Fibroblast of skin of right biceps (primary cell): Measurements from ENCODE around the gene SMAD5.

Experiments
- DNase-seq: peaks from one replicate; pipeline ENCODE4 v3.0.0-alpha.2; 2013

Gene SMAD5

DNA sequence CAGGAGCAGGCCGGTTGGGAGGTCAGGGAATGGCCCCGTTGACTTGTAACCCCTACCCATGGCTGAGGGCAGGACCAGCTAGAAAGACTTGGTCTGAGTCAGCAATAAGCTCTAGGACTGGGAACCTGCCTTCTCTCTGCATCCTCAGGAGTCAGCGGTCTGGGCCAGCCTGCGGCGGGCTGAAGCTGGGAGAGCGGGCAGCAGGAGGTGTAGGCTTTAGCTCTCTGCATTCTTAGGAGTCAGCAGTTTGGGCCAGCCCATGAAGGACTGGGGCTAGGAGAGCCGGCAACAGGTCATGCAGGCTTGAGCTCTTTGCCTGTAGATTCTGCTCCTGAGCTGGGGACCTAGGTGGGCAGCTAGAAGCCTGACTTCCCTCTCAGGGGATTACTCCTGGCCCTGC lies 66.8 kb downstream of the SMAD5 start:
- DNase-seq: no peak

DNA sequence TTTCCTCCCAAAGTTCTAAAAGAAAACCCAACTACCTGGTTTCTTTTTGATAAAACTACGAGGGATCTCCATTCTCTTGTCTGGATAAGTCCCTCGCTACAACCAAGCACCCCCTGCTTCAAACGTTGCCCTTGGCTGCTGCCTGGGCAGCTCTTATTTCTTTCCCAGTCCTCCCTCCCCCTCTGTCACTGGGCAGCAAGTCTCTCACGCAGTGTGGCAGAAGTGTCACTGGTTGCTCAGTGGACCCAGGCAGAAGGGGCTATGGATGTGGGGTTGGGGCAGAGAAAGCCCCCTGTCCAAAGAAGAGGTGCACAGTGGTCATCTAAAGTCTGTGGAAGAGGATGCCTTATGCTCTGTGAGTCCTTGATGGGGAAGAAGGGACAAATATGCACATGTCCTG lies 67.5 kb downstream of the SMAD5 start:
- DNase-seq: no peak

GRCh38 chr5:136200761-136201160 lies 68.1 kb downstream of the SMAD5 start:
- DNase-seq: no peak

DNA sequence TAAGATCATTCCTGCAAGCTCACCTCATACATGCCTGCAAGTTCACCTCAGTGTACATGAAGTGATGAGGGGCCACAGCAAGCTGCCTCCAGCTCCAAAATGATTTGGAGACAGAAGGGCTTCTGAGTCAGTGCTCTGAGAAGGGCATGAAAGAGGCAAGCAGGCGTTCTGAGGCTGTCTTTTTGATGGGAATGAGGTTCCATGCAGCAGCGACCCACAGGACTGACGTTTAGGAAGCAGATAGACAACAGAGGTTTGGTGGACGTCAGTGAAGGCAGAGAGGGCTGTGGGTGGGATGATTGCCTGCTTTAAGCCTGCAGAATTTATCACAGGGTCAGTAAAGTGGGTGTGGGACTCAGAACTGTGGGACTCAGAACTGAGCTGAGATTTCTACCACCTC lies 69.2 kb downstream of the SMAD5 start:
- no peak for DNase-seq

DNA sequence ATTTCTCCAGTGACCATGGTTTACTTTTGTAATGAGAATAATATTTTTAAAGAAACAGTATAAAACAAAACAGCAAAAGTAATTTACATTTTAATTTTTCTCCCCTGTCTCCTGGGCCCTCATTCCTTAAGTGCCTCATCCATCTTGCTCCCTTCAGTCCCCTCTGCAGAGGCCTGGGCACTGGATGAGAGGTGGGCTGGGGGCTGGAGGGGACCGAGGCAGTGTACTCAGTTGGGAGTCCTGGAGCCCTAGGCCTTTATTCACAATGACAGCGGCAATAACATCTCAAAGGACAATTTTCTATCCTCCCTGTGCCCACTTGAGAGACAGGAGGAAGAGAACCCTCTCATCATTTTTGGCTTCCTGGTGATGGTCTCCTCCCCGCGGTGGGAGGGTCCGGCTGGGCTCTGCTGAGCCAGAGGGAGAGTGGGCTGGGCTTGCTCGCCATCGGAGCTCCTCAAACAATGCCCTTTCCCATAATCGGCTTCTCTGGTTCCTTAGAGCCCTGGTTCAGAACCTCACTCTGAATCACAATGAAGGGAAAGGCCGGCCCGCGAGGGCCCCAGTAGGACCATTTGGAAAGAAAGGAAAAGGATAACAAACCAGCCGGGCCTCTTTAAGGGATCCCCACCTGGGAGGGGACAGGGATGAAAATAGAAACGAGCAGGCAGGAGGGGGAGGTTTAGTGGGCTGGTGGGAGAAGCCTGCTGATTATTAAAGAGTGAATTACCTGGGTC lies 70.0 kb downstream of the SMAD5 start:
- DNase-seq: no peak

GRCh38 chr5:136203303-136203922 lies 70.8 kb downstream of the SMAD5 start:
- DNase-seq: no peak

DNA sequence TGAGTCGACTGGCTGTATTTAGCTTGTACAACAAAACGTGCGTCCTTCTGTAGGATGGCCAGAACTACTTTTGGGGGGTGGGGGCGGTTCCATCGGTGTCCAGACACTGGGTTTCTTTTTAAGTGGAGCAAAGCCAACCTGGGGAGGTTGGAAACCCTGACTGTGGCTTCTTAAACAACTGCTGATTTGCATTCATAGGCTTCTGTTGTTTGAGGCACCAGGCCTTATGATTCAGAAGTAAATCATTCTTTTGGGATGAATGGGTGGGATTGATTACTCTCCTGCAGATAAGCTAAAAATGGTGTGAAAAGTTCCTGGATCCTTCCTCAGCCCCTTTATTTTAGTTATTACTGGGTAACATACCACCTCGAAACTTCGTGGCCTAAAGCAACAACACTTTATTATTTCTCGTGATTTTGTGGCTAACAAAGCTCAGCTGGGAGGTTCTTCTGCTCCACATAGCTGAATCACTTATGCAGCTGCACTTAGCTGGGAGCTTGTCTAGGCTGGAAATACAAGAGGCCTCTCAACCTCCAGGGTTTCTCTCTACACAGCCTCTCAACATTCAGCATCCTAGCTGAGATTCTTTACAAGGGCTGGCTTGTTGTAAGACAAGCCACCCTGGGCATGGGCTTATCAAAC lies 72.5 kb downstream of the SMAD5 start:
- DNase-seq: peak; percentile 10

GRCh38 chr5:136205941-136206340 lies 73.3 kb downstream of the SMAD5 start:
- DNase-seq: no peak

DNA sequence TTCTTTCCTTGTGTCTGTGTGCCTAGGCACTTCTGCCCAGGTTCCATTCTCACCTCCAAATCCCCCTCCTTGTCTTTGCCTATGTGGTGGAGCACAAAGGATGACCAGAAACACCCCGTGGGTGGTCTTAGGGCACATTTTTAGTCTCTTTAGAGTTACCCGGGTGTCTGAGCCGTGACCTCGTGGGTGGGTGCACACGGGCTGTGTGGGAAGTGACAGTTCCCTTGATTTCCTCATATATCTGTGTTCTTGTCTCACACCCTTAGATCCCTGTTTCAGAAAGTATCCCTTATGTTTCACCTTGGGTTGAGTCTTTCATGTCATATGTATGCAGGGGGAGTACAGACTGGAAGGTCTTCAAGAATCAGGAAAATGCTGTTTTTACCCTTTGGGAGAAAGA lies 73.7 kb downstream of the SMAD5 start:
- no peak for DNase-seq

DNA sequence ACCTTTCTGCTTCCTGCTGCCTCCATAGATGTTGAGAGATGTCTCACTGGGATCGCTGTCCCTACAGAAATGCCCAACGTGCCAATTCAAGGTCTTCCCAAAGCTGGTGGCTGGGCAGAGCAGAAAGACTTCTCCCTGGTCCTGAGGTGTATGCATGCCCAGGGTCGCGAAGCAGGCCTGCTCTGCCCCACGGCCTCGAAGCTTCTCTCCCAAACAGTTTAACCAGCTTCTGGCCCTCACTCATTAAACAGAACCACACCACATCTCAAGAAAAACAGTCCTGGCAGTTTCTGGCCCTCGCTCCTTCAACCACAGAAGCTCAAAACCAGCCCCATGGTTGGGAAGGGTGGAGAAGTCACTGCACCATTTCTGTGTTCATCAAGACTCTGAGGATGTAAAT lies 75.0 kb downstream of the SMAD5 start:
- no peak for DNase-seq

DNA sequence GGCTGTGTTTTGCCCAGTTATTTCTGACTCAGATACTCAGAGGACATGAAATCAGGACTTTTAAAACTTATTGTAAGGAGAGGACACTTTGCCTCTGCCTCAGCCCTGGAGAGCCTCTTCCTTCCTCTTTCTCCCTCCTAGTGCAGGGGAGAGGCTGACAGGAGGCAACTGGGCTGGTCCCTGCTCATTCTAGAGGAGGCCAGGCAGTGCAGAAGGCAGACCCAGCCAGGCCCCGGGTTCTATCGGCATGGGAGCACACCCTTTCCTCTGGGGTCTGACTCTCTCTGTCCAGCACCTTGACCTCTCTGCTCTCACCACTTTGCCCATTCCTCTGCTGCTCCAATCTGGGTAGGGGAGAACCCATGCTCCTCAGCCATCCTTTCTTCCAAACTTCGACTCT lies 76.3 kb downstream of the SMAD5 start:
- no peak for DNase-seq

DNA sequence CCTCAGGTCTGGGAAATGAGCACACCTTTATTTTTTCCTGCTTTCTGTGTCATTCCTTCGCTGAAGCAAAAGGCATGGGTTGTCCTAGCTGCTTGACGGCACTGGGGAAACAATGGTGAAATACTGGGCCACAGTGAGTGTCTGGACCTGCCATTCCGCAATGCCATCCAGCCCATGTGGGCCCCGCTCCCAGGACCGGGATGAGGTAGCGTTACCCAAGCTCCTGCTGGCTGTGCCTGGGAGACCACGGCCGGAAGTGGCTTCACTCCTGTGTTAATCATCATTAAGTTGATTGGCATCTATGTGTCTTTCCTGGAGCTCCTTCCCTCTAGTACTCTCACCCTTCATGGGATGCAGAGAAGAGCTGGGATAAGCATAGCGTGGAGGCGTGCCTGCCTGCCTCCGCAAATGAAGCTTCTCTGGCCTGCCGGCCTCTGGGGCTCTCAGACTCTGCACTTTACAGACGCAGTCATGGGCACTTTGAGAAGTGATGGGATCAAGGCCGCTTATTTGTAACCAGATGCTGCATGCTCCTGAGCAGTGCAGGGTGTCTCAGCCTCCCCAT lies 76.8 kb downstream of the SMAD5 start:
- no peak for DNase-seq

GRCh38 chr5:136210259-136210658 lies 77.6 kb downstream of the SMAD5 start:
- DNase-seq: peak; percentile 19

DNA sequence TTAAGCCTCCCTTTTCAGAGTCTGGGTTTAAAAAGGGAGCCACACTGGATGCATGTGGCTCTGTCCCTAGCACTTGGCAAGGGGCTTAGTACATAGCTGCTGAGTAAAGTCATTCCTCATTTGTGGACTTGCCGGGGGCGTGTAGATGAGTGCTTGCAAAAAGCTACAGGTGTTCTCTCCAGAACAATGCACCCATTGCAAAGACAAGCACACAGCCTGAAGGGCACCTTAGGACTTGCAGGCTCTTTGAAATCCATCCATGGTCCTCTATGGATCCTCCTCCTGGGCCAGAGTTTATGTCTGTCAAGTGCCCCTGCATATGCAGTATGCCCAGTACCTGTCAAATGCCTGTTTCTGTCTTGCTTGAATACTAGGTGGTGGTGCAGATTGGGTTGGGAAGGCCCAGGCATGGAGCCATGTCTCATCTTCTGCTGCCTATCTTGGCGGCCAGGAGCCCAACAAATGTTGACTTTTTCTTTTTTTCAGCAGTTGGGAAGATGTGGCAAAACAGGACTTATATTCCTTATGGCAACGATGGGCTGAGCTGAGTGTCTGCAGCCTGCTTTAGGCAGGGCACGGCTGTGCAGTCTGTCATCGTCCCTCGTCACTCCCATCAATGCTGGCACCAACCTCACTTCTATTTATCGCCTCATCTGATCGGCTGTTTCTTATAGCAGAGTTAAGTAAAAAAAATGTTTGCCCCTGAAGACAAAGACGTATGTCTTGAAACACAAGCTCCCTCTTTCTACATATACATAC lies 78.8 kb downstream of the SMAD5 start:
- no peak for DNase-seq

DNA sequence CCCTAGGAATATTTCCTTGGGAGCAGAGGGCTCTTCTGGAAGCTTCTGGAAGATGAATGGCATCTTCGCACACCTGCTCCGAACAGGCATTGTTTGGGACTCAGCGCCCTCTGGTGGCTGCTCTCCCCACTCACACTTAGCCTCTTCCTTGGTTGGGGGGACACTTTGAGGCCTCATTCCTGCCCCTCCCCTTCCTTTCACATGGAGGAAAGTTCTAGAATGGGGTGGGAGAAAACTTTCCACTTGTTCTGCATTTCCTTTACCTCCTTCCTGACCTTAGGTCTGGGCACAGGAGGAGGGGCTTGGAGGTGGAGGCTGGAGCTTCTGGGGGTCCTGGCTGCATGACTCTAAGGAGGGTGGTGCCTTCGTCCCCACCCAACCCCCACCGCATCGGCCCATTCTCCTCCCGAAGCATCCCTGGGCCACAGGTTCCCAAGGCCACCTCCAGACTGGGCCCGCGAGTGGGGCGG lies 79.6 kb downstream of the SMAD5 start:
- peak; percentile 35 for DNase-seq

DNA sequence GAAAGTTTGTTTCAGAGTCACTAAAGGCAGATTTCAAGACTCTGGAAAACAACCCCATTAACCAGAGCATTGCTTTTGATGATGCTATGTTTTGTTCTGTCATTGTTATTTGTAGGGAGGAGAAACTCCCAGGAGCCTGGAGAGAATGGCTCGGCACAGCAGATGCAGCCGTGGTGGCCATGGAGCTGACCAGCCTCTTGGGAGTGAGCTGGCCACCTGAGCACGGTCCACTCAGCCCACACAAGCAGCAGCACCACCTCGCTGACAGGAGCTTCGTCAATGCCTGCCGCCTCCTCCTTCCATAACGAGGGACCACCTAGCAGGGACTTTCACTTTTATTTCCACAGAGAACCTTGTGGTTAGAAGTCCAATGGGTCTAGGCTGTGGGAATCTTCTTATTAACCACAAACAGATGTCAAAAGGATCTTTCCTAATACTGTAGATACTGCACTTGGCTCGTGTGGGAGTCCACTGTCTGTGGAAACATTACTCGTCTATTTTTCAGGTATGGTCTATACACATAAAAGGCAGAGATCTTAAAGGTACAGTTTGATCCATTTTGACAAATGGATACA lies 81.4 kb downstream of the SMAD5 start:
- no peak for DNase-seq

- DNase-seq: no peak
Measured at GRCh38 chr5:136215812-136216211, 83.2 kb downstream of the SMAD5 start.

- DNase-seq: no peak
Measured at GRCh38 chr5:136216230-136216629, 83.6 kb downstream of the SMAD5 start.

DNA sequence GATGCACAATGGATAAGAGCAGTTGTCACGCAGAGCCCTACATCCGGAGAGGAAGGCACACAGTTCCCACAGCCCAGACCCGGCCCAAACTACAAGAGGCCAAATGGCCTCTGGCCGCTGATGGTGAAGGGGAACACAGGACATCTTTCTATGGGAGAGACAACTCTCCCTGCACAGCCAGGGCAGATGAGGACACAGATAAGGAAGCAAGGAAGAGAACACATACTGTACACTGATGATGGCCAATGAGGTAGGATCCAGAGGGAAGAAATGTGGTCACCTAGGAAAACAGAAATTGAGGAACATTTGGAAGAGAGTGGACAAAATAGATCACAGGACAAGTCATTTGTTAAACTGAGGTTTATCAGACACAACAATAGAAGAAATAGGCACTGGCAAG lies 88.7 kb downstream of the SMAD5 start:
- DNase-seq: no peak

GRCh38 chr5:136222580-136223235 lies 90.1 kb downstream of the SMAD5 start:
- no peak for DNase-seq

DNA sequence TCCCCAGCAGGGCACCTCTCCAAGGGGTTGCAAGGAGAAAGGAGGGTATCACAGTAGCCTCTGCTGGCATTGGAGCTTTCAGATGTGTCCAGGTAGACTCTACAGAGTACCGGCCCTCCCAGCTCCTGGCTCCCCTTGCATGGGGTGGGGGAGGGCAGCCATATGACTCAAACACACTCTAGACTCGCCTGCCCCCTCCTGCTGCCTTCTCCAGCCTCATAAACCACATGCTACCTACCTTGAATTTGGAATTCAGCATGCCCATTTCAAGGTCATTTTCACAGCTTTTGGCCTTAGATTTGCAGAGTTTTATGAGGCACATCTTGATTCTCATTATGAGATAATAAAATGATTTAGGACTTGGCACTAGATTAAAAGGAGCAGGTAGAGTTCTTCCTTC lies 93.2 kb downstream of the SMAD5 start:
- no peak for DNase-seq

GRCh38 chr5:136226401-136226800 lies 93.8 kb downstream of the SMAD5 start:
- no peak for DNase-seq
